GM12878 (cell line): ENCODE results near the gene OR7C2.

Source experiments
- CBX5 ChIP-seq: sonication (generic); IDR thresholded peaks from 2 replicates; pipeline ENCODE4 v1.6.1; 2016; ENCODE audit warnings: low read depth, moderate library complexity, mild to moderate bottlenecking, inconsistent platforms
- EP300 ChIP-seq, 2 experiments: fragments of 150-350 bp in 1 of 2; IDR thresholded peaks; 2 replicates each; pipeline ENCODE4 v1.6.1; 2011 to 2012; ENCODE audit warnings: low read depth in 2 of 2, low read length in 2 of 2, borderline replicate concordance in 1 of 2, improper control_type of control experiment in 1 of 2, inconsistent platforms in 1 of 2; ENCODE audit not compliant: control insufficient read depth in 1 of 2
- GABPA ChIP-seq: IDR thresholded peaks from 2 replicates; pipeline ENCODE4 v1.6.1; 2014; ENCODE audit warnings: antibody characterized with exemption, low read depth, mild to moderate bottlenecking, inconsistent platforms
- HDGF ChIP-seq: fragments of 450-650 bp; IDR thresholded peaks from 2 replicates; pipeline ENCODE4 v1.6.1; 2016; ENCODE audit warnings: antibody characterized with exemption
- NKRF ChIP-seq: fragments of 450-650 bp; conservative IDR thresholded peaks from 2 replicates; pipeline ENCODE4 v1.6.1; 2017; ENCODE audit warnings: mild to moderate bottlenecking, moderate library complexity
- RBBP5 ChIP-seq: fragments of 200-600 bp; sonication (generic); conservative IDR thresholded peaks from 2 replicates; pipeline ENCODE4 v1.6.1; 2016
- RCOR1 ChIP-seq: conservative IDR thresholded peaks from 2 replicates; pipeline ENCODE4 v1.6.1; 2012; ENCODE audit warnings: low read depth, low read length, improper control_type of control experiment
- SREBF2 ChIP-seq: IDR thresholded peaks from 2 replicates; pipeline ENCODE4 v1.6.1; 2012; ENCODE audit warnings: mild to moderate bottlenecking, low read length
- ZNF274 ChIP-seq: IDR thresholded peaks from one replicate; pipeline ENCODE4 v1.8.0; 2011; ENCODE audit not compliant: insufficient read length, insufficient read depth
- TF ChIP-seq, protein P1 (sequence below), 3 experiments: IDR thresholded peaks in 2 of 3; conservative IDR thresholded peaks in 1 of 3; 2 replicates each; pipeline ENCODE4 v1.5.1; 2011; ENCODE audit warnings: low read depth in 3 of 3, low read length in 3 of 3, mild to moderate bottlenecking in 3 of 3, control low read depth in 2 of 3, moderate library complexity in 2 of 3, inconsistent platforms in 1 of 3, mixed read lengths in 1 of 3; ENCODE audit not compliant: control insufficient read depth in 2 of 3, insufficient read depth in 1 of 3; ENCODE audit errors: extremely low read depth in 1 of 3
- TF ChIP-seq, protein P2 (sequence below): IDR thresholded peaks from 2 replicates; pipeline ENCODE4 v1.6.1; 2012; ENCODE audit warnings: low read length, inconsistent platforms

- no peak for TF ChIP-seq RBBP5
- no peak for TF ChIP-seq NKRF
- no peak for TF ChIP-seq HDGF
- no peak for TF ChIP-seq RCOR1
- no peak for TF ChIP-seq ZNF274
- TF ChIP-seq, protein P1, sequence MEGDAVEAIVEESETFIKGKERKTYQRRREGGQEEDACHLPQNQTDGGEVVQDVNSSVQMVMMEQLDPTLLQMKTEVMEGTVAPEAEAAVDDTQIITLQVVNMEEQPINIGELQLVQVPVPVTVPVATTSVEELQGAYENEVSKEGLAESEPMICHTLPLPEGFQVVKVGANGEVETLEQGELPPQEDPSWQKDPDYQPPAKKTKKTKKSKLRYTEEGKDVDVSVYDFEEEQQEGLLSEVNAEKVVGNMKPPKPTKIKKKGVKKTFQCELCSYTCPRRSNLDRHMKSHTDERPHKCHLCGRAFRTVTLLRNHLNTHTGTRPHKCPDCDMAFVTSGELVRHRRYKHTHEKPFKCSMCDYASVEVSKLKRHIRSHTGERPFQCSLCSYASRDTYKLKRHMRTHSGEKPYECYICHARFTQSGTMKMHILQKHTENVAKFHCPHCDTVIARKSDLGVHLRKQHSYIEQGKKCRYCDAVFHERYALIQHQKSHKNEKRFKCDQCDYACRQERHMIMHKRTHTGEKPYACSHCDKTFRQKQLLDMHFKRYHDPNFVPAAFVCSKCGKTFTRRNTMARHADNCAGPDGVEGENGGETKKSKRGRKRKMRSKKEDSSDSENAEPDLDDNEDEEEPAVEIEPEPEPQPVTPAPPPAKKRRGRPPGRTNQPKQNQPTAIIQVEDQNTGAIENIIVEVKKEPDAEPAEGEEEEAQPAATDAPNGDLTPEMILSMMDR (IDR thresholded peaks at IDR 0.05 in 2 of 3, conservative IDR thresholded peaks at IDR 0.05 in 1 of 3; ENCODE audit: control insufficient read depth in 2 of 3, extremely low read depth in 1 of 3, insufficient read depth in 1 of 3, low read depth in 3 of 3, low read length in 3 of 3) = no peak
- TF ChIP-seq EP300 (IDR thresholded peaks at IDR 0.05; ENCODE audit: borderline replicate concordance in 1 of 2, control insufficient read depth in 1 of 2, low read depth in 2 of 2, low read length in 2 of 2) = no peak
- no peak for TF ChIP-seq GABPA
- TF ChIP-seq, protein P2, sequence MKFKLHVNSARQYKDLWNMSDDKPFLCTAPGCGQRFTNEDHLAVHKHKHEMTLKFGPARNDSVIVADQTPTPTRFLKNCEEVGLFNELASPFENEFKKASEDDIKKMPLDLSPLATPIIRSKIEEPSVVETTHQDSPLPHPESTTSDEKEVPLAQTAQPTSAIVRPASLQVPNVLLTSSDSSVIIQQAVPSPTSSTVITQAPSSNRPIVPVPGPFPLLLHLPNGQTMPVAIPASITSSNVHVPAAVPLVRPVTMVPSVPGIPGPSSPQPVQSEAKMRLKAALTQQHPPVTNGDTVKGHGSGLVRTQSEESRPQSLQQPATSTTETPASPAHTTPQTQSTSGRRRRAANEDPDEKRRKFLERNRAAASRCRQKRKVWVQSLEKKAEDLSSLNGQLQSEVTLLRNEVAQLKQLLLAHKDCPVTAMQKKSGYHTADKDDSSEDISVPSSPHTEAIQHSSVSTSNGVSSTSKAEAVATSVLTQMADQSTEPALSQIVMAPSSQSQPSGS = no peak
- TF ChIP-seq SREBF2 = no peak
- TF ChIP-seq CBX5 = no peak
Measured at GRCh38 chr19:14944456-14944855, 3.2 kb downstream of the OR7C2 start.
